HG03108 (cell line): ENCODE results near the gene POLR3A.
A peak's percentile ranks its signal among the peaks of the same experiment; 100 is the strongest.

Experiments
- ATAC-seq: cut with Tn5 transposase; IDR thresholded peaks from one replicate; pipeline ENCODE4 v1.9.1; 2021; ENCODE audit warnings: moderate library complexity; ENCODE audit not compliant: unreplicated experiment

The POLR3A gene

DNA sequence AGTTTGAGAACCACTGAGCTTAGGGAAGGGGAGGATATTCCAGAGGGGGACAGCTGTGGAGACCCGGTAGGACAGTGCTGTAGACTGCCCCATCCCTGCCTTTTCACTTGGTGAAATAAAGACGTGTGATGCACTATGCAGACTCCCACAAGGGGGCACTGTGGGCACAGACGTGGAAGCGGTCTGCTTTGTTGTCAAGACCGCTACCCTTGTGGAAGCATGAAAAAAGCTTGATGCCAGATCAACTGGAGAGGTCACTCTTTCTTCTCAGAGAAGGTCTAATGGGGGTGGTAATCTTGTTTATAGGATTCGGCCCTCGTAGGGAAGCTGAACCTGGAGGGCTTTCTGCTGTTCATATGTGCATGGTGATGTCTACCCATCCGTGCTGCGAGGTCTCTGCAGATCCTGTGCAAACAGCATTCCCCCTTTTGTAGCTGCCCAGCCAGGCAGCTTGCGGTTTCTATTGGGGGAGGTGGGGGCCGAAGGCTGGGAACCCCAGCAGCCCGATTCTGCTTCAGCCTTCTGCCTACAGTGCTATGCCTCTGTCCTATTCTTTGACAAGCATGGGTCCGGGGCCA lies 18.1 kb upstream of the POLR3A start:
- no peak for ATAC-seq

DNA sequence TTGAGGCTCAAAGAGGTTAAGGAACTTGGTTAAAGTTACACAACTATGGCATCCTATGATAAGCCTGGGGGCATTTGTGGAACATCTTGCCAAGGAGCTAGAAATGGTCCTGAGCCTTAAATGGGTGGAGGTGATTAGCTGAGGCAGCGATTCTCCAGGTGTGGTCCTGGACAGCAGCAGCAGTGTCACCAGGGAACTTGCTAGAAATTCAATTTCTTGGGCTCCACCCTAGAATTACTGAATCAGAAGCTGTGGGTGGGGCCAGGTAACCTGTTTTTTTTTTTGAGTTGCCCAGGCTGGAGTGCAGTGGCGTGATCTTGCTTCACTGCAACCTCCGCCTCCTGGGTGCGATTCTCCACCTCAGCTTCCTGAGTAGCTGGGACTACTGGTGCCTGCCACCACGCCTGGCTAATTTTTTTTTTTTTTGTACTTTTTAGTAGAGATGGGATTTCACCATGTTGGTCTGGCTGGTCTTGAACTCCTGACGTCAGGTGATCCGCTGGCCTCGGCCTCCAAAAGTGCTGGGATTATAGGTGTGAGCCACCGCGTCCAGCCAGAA lies 17.5 kb upstream of the POLR3A start:
- ATAC-seq, result no peak

DNA sequence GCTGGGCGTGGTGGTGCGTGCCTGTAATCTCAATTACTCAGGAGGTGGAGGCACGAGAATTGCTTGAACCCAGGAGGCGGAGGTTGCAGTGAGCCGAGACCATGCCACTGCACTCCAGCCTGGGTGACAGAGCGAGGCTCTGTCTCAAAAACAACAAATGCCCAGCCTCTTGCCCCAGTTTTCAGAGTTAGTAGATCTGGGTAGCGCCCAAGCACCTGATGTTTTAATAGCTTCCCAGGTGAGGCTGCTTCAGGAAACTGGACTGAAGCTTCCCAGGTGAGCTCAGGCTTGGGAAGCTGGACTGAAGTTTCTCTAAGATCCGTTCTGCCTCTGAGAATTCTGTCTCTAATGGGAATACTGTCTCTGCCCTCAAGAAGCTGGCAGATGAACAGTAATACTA lies 16.5 kb upstream of the POLR3A start:
- no peak for ATAC-seq

DNA sequence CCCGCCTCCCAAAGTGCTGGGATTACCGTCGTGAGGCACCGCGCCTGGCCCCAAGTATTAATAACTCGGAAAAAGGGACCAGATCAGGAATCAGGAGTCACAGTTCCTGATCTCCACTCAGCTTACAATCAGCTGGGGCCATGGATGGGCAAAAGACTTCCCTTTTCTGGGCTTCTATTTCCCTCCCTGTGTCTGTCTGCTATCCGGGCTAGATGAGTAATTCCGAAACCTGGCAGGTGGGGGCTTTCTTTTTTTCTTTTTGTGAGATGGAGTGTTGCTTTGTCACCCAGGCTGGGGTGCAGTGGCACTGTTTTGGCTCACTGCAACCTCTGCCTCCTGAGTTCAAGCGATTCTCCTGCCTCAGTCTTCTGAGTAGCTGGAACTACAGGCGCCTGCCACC lies 15.9 kb upstream of the POLR3A start:
- peak; percentile 43 for ATAC-seq

DNA sequence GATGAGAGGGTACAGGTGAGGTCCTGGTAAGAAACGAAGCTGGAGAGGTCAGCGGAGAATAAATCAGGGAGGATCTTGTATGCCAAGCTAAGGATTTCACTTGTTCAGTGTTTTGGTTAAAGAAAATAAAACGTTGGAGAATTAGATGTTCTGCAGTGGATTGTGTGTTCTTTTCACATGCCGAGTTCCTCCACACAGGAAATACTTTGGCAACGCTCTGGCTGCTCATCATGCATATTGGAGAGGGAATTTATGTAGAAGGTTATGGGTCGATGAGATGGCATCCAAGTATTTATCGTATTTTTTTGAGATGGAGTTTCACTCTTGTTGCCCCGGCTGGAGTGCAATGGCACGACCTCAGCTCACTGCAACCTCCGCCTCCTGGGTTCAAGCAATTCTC lies 15.4 kb upstream of the POLR3A start:
- no peak for ATAC-seq

DNA sequence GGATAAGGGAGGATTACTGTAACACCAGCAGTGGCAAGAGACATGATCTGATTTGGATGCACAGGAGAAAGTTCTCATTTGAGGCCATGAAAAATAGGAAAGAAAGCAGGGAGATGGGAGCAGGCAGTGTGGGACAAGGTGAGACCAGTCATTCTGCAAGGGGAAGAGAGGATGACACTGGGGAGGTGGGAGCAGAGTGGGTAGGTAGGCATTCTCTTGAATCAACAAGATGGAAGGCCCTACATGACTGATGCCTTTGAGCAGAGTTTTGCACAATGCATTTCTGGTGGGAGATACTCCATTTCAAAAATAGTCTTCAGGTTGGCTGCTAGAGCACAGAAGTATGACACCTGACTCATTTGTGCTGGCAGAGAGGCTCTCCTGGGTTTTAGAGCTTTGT lies 14.9 kb upstream of the POLR3A start:
- ATAC-seq, result no peak

- ATAC-seq, result no peak
These were observed 13.4 kb upstream of the POLR3A start for GRCh38 chr10:78042752-78043104.

DNA sequence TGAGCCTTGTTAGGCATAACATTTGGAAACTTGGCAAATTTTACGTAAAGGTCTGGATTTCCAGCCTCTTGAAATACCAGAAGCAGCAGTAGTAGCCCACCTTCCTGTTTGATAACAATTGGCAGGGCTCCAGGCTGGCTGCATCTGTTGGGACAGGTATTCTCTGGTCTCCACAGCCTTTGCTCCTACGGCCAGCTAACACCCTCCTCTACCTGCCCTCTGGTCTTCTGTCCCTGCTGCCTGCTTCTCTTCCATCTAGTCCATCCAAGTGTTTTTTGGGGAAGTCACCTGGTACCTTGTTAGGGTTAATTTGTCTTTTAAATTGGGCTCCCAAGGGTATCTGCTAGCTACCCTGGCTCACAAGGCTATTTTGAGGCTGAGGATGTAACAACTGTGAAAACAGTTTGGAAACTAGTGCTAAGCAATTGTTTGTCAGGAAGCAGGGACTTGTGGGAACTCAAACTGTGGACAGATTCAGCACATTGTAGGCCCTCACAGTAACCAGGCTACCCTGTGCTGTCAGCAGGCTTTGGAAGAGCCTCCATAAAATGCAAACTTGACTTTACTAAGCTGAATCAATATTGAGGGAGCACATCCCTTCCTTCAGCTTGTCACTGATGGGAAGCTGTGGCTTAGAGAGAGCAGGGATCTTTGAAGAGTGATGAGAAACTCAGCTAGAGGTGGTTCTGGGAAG lies 12.9 kb upstream of the POLR3A start:
- ATAC-seq, result no peak

DNA sequence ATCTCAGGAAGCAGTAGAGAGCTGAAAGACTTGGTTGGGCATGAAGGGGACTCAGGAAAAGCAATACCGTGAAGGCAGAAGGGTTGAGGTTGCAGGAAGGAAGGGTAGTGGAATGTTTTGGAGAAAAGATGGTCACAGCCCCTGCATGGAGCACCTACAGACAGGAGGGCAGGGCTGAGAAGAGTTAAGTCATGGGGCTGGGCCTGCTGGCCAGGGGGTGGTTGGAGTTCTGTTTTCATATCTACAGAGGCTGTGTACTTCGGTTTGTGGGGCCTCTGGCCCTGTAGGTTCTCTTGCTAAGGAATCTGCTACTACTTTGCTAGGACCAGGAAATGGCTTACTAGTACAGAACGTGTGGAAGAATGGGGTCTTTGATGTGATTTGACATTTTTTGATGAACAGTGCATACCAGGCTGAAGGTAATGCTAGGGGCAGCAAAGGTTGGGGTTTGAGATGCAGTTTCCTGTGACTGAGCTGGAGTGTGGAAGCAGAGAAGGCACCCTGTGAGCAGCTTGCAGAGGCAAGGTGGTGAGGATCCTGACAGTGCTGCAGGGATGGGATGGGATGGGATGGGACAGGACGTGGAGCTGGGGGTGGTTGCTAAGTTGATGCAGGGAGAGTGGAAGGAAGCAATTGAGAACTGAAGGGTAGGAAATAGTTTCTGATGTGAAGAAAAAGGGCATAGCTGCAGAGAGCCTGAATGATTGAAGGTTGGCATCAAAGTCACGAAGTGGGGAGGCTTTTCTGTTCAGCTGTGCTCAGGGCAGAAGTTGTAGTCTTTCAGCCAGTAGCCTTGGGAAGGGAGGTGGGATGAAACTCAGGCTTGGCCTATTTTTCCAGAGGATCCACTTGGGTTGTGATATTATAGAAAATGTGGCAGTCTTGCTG lies 12.1 kb upstream of the POLR3A start:
- no peak for ATAC-seq

DNA sequence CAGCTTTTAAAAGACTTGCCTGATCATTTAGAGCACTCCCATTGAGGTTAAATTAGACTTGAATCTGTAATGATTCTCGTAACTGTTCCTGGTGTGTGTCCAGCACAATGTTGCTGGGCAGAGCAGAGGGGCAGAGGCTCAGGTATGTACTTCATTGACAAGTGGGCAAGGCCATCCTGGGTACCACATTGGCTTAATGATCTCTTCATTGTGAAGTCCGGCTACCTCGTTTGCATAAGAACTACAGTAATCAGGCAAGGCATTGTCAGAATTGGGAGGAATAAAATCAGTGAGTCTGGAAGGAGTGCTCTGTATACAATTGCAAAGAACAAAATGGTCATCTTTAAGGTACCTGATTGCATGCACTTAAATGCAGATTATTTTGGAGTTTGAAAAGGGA lies 10.4 kb upstream of the POLR3A start:
- ATAC-seq, result no peak

GRCh38 chr10:78038791-78039547 lies 9.7 kb upstream of the POLR3A start:
- no peak for ATAC-seq

- ATAC-seq, result no peak
These were observed 8.8 kb upstream of the POLR3A start for GRCh38 chr10:78038105-78038504.

DNA sequence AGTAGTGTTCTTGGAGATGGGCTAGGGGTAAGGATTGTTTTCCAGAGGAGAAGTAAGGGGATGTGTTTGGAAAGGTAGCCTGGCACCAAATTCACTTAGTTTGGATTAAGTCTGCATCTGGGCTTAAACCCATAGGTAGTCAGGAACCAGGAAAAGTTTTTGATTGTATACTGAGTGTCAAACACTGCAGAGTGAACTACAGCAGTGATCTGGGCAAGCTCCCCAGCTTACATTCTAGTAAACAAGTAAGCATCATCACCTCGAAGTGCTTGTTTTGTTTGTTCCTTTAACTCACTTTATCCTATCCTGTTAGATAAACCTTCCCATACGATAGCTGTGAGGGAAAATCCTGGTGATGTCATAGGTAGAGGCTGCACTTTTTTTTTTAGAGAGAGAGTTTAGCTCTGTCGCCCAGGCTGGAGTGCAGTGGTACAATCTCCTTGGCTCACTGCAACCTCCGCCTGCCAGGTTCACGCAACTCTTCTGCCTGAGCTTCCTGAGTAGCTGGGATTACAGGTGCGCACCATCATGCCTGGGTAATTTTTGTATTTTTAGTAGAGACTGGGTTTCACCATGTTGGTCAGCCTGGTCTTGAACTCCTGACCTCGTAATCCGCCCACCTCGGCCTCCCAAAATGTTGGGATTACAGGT lies 6.7 kb upstream of the POLR3A start:
- ATAC-seq, result no peak

GRCh38 chr10:78035437-78035836 lies 6.1 kb upstream of the POLR3A start:
- ATAC-seq, result no peak

DNA sequence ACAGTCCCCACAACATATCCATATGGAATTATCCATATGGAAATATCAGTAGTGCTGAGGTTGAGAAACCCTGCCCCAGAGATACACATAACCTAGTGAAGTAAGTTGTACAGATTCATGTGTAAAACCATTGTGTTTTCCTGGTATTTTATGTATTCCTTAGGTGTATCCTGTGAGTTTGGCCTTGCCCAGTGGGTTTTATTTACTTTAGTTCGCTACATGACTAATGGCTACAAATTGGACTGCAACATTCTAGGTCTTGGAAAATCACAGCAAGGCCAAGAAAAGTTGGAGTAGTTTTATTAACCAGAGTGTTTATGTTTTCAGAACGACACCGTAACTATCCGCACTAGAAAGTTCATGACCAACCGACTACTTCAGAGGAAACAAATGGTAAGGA lies 5.7 kb upstream of the POLR3A start:
- no peak for ATAC-seq

- peak; percentile 82 for ATAC-seq
These were observed 4.5 kb upstream of the POLR3A start, which contains the start of gene RPS24 for GRCh38 chr10:78033637-78034470. Gene RPS24, plus strand, starts transcription at chr10:78033863. Its CDS starts 39 bp downstream, at chr10:78033902.

DNA sequence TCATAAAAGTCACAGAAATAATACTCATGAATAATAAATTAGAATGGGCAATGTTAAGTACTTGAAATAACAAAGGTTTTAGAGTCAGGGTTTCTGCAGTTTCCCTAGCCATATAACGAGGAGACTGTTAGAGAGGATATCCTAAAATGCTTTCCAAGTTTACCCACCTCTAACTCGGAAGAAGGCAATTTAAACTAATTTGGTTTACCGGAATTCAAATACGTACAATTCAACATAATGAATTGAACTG lies 4.0 kb upstream of the POLR3A start:
- ATAC-seq, result no peak

- peak; percentile 4 for ATAC-seq
These were observed 662 bp downstream of the POLR3A start for GRCh38 chr10:78028438-78029268.
